ENCODE data around the gene USF2.
"Not testable (repeated sequence)": the region's sequence is repeated elsewhere in the genome, so short reads cannot be mapped to it uniquely, and the experiment has no call there.

The USF2 gene

GRCh38 chr19:35284153-35285094 is 15.7 kb downstream of the USF2 start:
- peak in 2 of 58 donors; percentile 13 to 51 for DNase-seq

- DNase-seq, result peak in 1 of 58 donors; percentile 13
Measured at GRCh38 chr19:35285095-35285449, 16.3 kb downstream of the USF2 start.

- not testable (repeated sequence) for DNase-seq
Measured at GRCh38 chr19:35285465-35285864, 16.7 kb downstream of the USF2 start.

GRCh38 chr19:35286101-35286500 is 17.3 kb downstream of the USF2 start:
- not testable (repeated sequence) for DNase-seq

- DNase-seq, result no peak
Measured at GRCh38 chr19:35287713-35288112, 19.0 kb downstream of the USF2 start.

- DNase-seq, result no peak
Measured at GRCh38 chr19:35288331-35288730, 19.6 kb downstream of the USF2 start.

- no peak for DNase-seq
Measured at GRCh38 chr19:35288906-35289305, 20.1 kb downstream of the USF2 start.

- peak in 45 of 58 donors; percentile 29 to 89 (median 66) for DNase-seq
Measured at GRCh38 chr19:35290381-35291127, 21.8 kb downstream of the USF2 start.

- DNase-seq, result peak in 8 of 58 donors; percentile 43 to 73 (median 59)
Measured at GRCh38 chr19:35291259-35291658, 22.5 kb downstream of the USF2 start.

- DNase-seq, result peak in 53 of 58 donors; percentile 22 to 96 (median 78)
Measured at GRCh38 chr19:35291916-35292315, 23.2 kb downstream of the USF2 start, which contains the start of gene MAG. Gene MAG (plus strand): TSS chr19:35292161. CDS start chr19:35295409, 3,248 bp downstream.

- no peak for DNase-seq
Measured at GRCh38 chr19:35292421-35293362, 23.9 kb downstream of the USF2 start.

GRCh38 chr19:35293363-35293739 is 24.6 kb downstream of the USF2 start:
- DNase-seq, result peak in 41 of 58 donors; percentile 13 to 70 (median 46)

GRCh38 chr19:35293808-35294207 is 25.0 kb downstream of the USF2 start:
- peak in 2 of 58 donors; percentile 16 to 60 for DNase-seq

- DNase-seq, result peak in 1 of 58 donors; percentile 38
Measured at GRCh38 chr19:35294328-35294727, 25.6 kb downstream of the USF2 start.

GRCh38 chr19:35294859-35295791 is 26.4 kb downstream of the USF2 start:
- no peak for DNase-seq

GRCh38 chr19:35295792-35296462 is 27.2 kb downstream of the USF2 start:
- DNase-seq, result no peak

- DNase-seq, result no peak
Measured at GRCh38 chr19:35296644-35297514, 28.1 kb downstream of the USF2 start.

- DNase-seq, result no peak
Measured at GRCh38 chr19:35297515-35297848, 28.7 kb downstream of the USF2 start.

All from anterior cingulate cortex (tissue), 58 donors.